ENCODE data around the gene MRAS. TPM values are rescaled to one million over a fixed set of nuclear protein-coding genes. Genes with fewer than 3 reads are reported as not detected.

The MRAS gene
- 10 to 100 TPM in 1 of 4 donors, 1 to 10 TPM in 2, under 1 TPM in 1; 0.45 to 10.1 (median 3.6) TPM for polyA plus RNA-seq
- long read RNA-seq, donor 1, result 0 reads
- long read RNA-seq, donor 2, result 0 reads
- long read RNA-seq, donor 3, result 0 reads
- long read RNA-seq, donor 4, result 0 reads
- long read RNA-seq, donor 5, partial matches to known transcripts, result 0 of 1 reads
- long read RNA-seq, donor 5, other reads (novel, unspliced or antisense), result 0 of 1 reads
- long read RNA-seq, donor 6, result 0 reads
- long read RNA-seq, donor 7, result 0 reads
- long read RNA-seq, donor 8, result 0 reads
- long read RNA-seq, donor 9, partial matches to known transcripts, result 0 of 1 reads
- long read RNA-seq, donor 9, other reads (novel, unspliced or antisense), result 0 of 1 reads
- long read RNA-seq, donor 10, partial matches to known transcripts, result 0 of 1 reads
- long read RNA-seq, donor 10, other reads (novel, unspliced or antisense), result 0 of 1 reads

DNA sequence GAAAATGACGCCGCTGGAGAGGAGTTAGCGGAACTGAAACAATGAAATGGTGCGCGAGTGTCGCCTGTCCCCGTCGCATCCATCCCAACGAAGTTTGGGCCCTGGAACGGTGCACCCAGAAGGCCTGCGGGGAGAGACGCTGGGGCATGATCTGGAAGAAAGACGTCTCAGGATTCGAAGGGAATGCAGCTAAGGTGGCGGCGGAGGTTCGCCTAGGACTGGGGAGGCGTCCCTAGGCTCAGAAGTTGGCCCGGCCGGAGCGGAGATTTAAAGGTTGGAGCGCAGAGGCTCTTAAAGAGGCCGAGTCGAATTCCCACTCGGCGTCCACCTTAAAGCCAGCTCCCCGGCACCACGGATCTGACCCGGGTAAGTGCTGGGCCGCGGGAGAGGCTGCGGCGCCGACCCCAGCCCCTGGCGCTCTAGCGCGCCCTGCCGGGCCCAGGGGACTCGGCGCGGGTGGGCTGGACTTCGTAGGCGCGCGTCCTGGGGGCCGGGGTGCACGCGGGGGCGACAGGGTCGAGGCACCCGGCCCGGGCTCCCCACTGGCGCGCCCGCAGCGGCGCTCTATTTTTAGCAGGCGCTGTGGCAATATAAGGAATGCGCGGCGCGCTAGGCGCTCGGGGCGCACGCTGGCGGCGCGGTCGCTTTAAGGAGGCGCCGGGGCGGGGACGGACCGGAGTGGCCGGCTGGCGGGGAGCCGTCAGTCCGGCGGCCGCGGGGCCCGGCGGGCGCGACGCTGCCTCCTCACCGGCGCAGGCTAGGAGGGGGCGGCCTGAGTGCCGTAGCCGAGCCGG lies at the start of gene MRAS:
MRAS (plus strand) TSS at position 620 of the 794 bp plus-strand sequence. CDS start 24,305 bp downstream, outside the sequence.
- no peaks in the 10 kb centered on the region for H3K36me3 ChIP-seq (ENCODE audit: control insufficient read depth in 3 of 3, insufficient read depth in 2 of 3, low read depth in 1 of 3, low read length in 3 of 3)

DNA sequence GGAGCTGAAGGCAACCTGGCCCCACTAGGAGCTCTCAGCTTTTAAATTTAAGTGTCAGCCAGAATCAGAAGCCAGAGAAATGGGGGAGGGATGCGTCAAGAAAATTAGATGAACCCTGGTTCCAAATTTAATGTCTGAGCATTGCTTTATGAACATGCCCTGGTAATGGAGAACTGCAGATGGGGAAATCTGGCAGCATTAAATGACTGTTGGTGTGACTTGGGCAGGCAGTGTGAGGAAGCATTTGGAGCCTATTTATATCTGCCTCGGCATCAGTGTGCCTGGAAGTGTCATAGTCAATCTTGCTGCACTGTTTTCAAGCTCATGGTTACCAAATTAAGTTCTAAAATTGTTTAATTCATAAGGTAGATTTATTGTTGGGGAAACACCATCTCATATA lies 47.7 kb upstream of the MRAS start:
- WGBS, 3 donors, result 81 to 90% (median 90%) methylated on average over 2 of the region's 2 CpGs
- FAIRE-seq, result no peak
- DNase-seq, result no peak
- Histone ChIP-seq H3K27me3 (ENCODE audit: control insufficient read depth in 3 of 3, insufficient read depth in 3 of 3, low read length in 3 of 3) (no peaks in the 10 kb centered on the region), H3K4me1 (ENCODE audit: control insufficient read depth in 3 of 3, insufficient read depth in 2 of 3, low read depth in 1 of 3, low read length in 2 of 3) (no peaks in the 10 kb centered on the region), H3K27ac (ENCODE audit: low read depth in 1 of 3, low read length in 2 of 3) (no peak overlapping the region), H3K9me3 (ENCODE audit: control insufficient read depth in 2 of 2, insufficient read depth in 1 of 2, low read depth in 1 of 2, low read length in 1 of 2) (no peaks in the 10 kb centered on the region), H3K4me3 (ENCODE audit: low read depth in 1 of 3, low read length in 3 of 3) (no peak overlapping the region), H3K36me3 (ENCODE audit: control insufficient read depth in 3 of 3, insufficient read depth in 2 of 3, low read depth in 1 of 3, low read length in 3 of 3) (peaks cover 2 to 23% (median 8%) of the 10 kb centered on the region in 3 donors)

More for the DNA sequence above, at the start of gene MRAS:
- no peak for FAIRE-seq
- H3K9me3 ChIP-seq (ENCODE audit: control insufficient read depth in 2 of 2, insufficient read depth in 1 of 2, low read depth in 1 of 2, low read length in 1 of 2), result no peaks in the 10 kb centered on the region
- H3K27me3 ChIP-seq (ENCODE audit: control insufficient read depth in 3 of 3, insufficient read depth in 3 of 3, low read length in 3 of 3), result peaks cover 0 to 22% (median 0%) of the 10 kb centered on the region in 3 donors
- no peaks in the 10 kb centered on the region for H3K4me1 ChIP-seq (ENCODE audit: control insufficient read depth in 3 of 3, insufficient read depth in 2 of 3, low read depth in 1 of 3, low read length in 2 of 3)
- peak; percentile 34 to 74 for DNase-seq
- H3K27ac ChIP-seq (ENCODE audit: low read depth in 1 of 3, low read length in 2 of 3), result peak within 1 kb of the TSS; percentile 36 to 71 (median 47)
- H3K4me3 ChIP-seq (ENCODE audit: low read depth in 1 of 3, low read length in 3 of 3), result peak within 1 kb of the TSS; percentile 47 to 54 (median 51)
- WGBS, 3 donors, result 1% methylated on average over 63 to 93 of the region's 93 CpGs

DNA sequence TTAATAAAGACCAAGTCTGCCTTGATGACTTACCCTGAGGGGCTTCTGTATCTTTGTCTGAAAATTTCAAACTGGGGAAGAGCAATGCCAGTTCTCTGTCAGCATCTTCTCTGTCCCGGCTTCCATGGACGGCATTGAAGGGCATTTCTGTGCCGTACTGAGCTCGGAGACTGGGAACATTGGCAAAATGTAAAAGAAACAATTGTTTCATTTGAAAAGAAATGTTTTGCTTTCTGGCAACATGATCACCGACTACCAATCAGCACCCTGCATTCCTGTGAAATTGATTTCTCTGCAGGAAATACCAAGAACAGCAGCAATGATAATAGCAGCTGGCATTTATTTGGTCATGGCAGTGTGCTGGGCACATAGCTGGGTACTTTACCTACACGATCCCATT lies 44.9 kb upstream of the MRAS start:
- DNase-seq (no peak), FAIRE-seq (no peak)
- H3K4me1 ChIP-seq (ENCODE audit: control insufficient read depth in 3 of 3, insufficient read depth in 2 of 3, low read depth in 1 of 3, low read length in 2 of 3), result no peaks in the 10 kb centered on the region
- no peak overlapping the region for H3K4me3 ChIP-seq (ENCODE audit: low read depth in 1 of 3, low read length in 3 of 3)
- 89 to 93% (median 91%) methylated on average over 6 of the region's 6 CpGs for WGBS, 3 donors
- peaks cover 0 to 2% (median 0%) of the 10 kb centered on the region in 3 donors for H3K27me3 ChIP-seq (ENCODE audit: control insufficient read depth in 3 of 3, insufficient read depth in 3 of 3, low read length in 3 of 3)
- peaks cover 0 to 15% (median 1%) of the 10 kb centered on the region in 3 donors for H3K36me3 ChIP-seq (ENCODE audit: control insufficient read depth in 3 of 3, insufficient read depth in 2 of 3, low read depth in 1 of 3, low read length in 3 of 3)
- H3K9me3 ChIP-seq (ENCODE audit: control insufficient read depth in 2 of 2, insufficient read depth in 1 of 2, low read depth in 1 of 2, low read length in 1 of 2), result peaks cover 0 to 7% of the 10 kb centered on the region in 2 donors
- H3K27ac ChIP-seq (ENCODE audit: low read depth in 1 of 3, low read length in 2 of 3), result no peak overlapping the region

DNA sequence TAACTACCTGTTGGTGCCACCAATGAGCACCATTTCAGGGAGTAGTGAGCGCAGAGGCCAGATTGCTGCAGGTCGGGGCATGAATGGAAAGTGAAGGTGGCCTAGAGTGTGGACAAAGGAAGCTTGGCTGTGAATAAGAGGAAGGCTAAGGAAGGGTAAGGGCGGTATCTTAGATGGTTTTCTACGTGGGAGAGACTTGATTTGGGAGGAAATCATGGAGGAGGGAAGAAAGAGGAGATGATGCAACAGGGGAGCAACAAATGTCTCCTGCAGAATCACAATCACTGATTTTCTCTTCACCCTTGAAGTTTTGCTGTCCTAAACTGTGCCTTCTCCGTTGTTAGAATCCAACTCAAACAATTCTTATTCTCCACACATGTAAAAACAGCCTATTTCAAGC lies 40.5 kb upstream of the MRAS start:
- Histone ChIP-seq H3K27ac (ENCODE audit: low read depth in 1 of 3, low read length in 2 of 3) (no peak overlapping the region), H3K4me1 (ENCODE audit: control insufficient read depth in 3 of 3, insufficient read depth in 2 of 3, low read depth in 1 of 3, low read length in 2 of 3) (no peaks in the 10 kb centered on the region), H3K36me3 (ENCODE audit: control insufficient read depth in 3 of 3, insufficient read depth in 2 of 3, low read depth in 1 of 3, low read length in 3 of 3) (no peaks in the 10 kb centered on the region), H3K4me3 (ENCODE audit: low read depth in 1 of 3, low read length in 3 of 3) (no peak overlapping the region), H3K9me3 (ENCODE audit: control insufficient read depth in 2 of 2, insufficient read depth in 1 of 2, low read depth in 1 of 2, low read length in 1 of 2) (peaks cover 0 to 18% of the 10 kb centered on the region in 2 donors), H3K27me3 (ENCODE audit: control insufficient read depth in 3 of 3, insufficient read depth in 3 of 3, low read length in 3 of 3) (peaks cover 0 to 2% (median 0%) of the 10 kb centered on the region in 3 donors)
- FAIRE-seq (no peak), DNase-seq (no peak)
- WGBS, 3 donors, result 82 to 88% (median 88%) methylated on average over 5 of the region's 5 CpGs

DNA sequence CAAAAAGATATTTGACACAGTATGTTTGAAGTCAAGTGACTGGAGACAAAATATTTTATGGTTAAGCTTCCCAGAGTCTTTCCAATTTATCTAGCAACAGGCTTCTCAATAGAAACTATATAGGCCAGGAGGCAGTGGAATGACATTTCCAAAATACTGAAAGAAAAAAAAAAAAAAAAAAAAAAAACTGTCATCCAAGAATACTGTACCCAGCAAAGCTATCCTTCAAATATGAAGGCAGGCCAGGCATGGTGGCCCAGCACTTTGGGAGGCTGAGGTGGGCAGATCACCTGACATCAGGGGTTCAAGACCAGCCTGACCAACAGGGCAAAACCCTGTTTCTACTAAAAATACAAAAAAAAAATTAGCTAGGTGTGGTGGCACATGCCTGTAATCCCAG lies 39.6 kb upstream of the MRAS start:
- Histone ChIP-seq H3K27me3 (ENCODE audit: control insufficient read depth in 3 of 3, insufficient read depth in 3 of 3, low read length in 3 of 3) (peaks cover 0 to 2% (median 0%) of the 10 kb centered on the region in 3 donors), H3K4me1 (ENCODE audit: control insufficient read depth in 3 of 3, insufficient read depth in 2 of 3, low read depth in 1 of 3, low read length in 2 of 3) (no peaks in the 10 kb centered on the region), H3K36me3 (ENCODE audit: control insufficient read depth in 3 of 3, insufficient read depth in 2 of 3, low read depth in 1 of 3, low read length in 3 of 3) (no peaks in the 10 kb centered on the region), H3K4me3 (ENCODE audit: low read depth in 1 of 3, low read length in 3 of 3) (no peak overlapping the region), H3K27ac (ENCODE audit: low read depth in 1 of 3, low read length in 2 of 3) (no peak overlapping the region), H3K9me3 (ENCODE audit: control insufficient read depth in 2 of 2, insufficient read depth in 1 of 2, low read depth in 1 of 2, low read length in 1 of 2) (peaks cover 0 to 18% of the 10 kb centered on the region in 2 donors)
- DNase-seq, result no peak
- FAIRE-seq, result no peak

DNA sequence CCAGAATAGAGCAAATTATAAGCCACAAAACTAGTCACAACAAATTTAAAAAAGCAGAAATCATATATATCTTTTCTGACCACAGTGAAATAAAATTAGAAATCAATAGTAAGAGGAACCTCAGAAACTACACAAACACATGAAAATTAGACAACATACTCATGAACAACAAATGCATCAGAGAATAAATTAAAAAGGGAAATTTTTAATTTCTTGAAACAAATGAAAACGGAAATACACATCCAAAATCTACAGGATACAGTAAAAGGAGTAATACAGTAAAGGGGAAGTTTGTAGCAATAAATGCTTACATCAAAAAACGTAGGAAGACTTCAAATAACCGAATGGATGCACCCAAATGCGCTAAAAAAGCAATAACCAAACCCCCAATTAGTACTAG lies 37.9 kb upstream of the MRAS start:
- Histone ChIP-seq H3K36me3 (ENCODE audit: control insufficient read depth in 3 of 3, insufficient read depth in 2 of 3, low read depth in 1 of 3, low read length in 3 of 3) (no peaks in the 10 kb centered on the region), H3K4me3 (ENCODE audit: low read depth in 1 of 3, low read length in 3 of 3) (no peak overlapping the region), H3K9me3 (ENCODE audit: control insufficient read depth in 2 of 2, insufficient read depth in 1 of 2, low read depth in 1 of 2, low read length in 1 of 2) (peaks cover 0 to 18% of the 10 kb centered on the region in 2 donors), H3K27ac (ENCODE audit: low read depth in 1 of 3, low read length in 2 of 3) (no peak overlapping the region), H3K27me3 (ENCODE audit: control insufficient read depth in 3 of 3, insufficient read depth in 3 of 3, low read length in 3 of 3) (peaks cover 0 to 2% (median 0%) of the 10 kb centered on the region in 3 donors), H3K4me1 (ENCODE audit: control insufficient read depth in 3 of 3, insufficient read depth in 2 of 3, low read depth in 1 of 3, low read length in 2 of 3) (no peaks in the 10 kb centered on the region)
- WGBS, 3 donors, result 76 to 85% (median 83%) methylated on average over 4 of the region's 4 CpGs
- FAIRE-seq (no peak), DNase-seq (no peak)

DNA sequence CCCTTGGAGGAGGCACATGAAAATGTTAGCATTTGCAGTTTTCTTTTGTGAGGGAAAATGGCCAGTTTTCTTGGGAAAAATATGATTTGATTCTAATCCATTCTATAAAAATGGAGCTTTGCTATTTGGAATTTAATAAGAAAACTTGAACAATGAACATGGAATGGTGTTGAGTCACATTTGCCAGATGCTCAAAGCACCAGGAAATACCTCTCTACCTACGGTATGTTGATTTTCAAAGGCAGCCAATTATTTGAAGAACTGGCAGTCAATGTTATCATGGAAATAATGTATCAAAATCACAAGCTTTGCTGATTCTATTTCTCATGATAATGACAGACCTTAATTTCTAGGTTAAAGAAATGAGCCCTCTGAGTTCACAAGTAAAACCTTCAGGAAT lies 33.6 kb upstream of the MRAS start:
- DNase-seq (no peak), FAIRE-seq (no peak)
- Histone ChIP-seq H3K27ac (ENCODE audit: low read depth in 1 of 3, low read length in 2 of 3) (no peak overlapping the region), H3K9me3 (ENCODE audit: control insufficient read depth in 2 of 2, insufficient read depth in 1 of 2, low read depth in 1 of 2, low read length in 1 of 2) (peaks cover 0 to 1% of the 10 kb centered on the region in 2 donors), H3K4me1 (ENCODE audit: control insufficient read depth in 3 of 3, insufficient read depth in 2 of 3, low read depth in 1 of 3, low read length in 2 of 3) (no peaks in the 10 kb centered on the region), H3K36me3 (ENCODE audit: control insufficient read depth in 3 of 3, insufficient read depth in 2 of 3, low read depth in 1 of 3, low read length in 3 of 3) (no peaks in the 10 kb centered on the region), H3K27me3 (ENCODE audit: control insufficient read depth in 3 of 3, insufficient read depth in 3 of 3, low read length in 3 of 3) (no peaks in the 10 kb centered on the region), H3K4me3 (ENCODE audit: low read depth in 1 of 3, low read length in 3 of 3) (no peak overlapping the region)
- 52 to 71% (median 54%) methylated on average over 1 of the region's 1 CpG for WGBS, 3 donors

DNA sequence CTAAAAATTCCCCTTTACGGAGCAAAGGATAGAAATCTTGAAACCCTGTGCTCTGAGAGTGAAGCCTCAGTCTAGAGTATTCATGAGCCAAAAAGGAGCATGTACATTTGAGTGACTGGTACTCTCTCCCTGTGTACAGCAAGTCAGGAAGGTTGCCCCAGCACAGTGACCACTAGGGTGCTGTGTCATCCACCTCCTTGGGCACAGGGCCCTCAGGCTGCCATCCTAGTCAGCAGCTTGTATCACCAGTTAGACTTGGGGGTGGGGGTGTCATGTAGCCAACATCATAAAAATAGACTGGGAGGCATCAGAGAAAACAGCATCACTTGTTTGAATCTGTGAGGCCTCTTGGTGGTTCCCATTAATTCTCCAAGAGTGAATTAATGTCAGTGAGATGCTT lies 30.7 kb upstream of the MRAS start:
- Histone ChIP-seq H3K36me3 (ENCODE audit: control insufficient read depth in 3 of 3, insufficient read depth in 2 of 3, low read depth in 1 of 3, low read length in 3 of 3) (no peaks in the 10 kb centered on the region), H3K4me1 (ENCODE audit: control insufficient read depth in 3 of 3, insufficient read depth in 2 of 3, low read depth in 1 of 3, low read length in 2 of 3) (no peaks in the 10 kb centered on the region), H3K9me3 (ENCODE audit: control insufficient read depth in 2 of 2, insufficient read depth in 1 of 2, low read depth in 1 of 2, low read length in 1 of 2) (no peaks in the 10 kb centered on the region), H3K27me3 (ENCODE audit: control insufficient read depth in 3 of 3, insufficient read depth in 3 of 3, low read length in 3 of 3) (no peaks in the 10 kb centered on the region), H3K4me3 (ENCODE audit: low read depth in 1 of 3, low read length in 3 of 3) (no peak overlapping the region), H3K27ac (ENCODE audit: low read depth in 1 of 3, low read length in 2 of 3) (no peak overlapping the region)
- FAIRE-seq (no peak), DNase-seq (no peak)
- 83 to 96% (median 83%) methylated on average over 1 of the region's 1 CpG for WGBS, 3 donors

Data from small intestine (tissue), 16 donors.